Measurements from ENCODE around the gene FAM236C.
"Not testable (repeated sequence)": the region's sequence is repeated elsewhere in the genome, so short reads cannot be mapped to it uniquely, and the experiment has no call there.

Gene FAM236C

DNA sequence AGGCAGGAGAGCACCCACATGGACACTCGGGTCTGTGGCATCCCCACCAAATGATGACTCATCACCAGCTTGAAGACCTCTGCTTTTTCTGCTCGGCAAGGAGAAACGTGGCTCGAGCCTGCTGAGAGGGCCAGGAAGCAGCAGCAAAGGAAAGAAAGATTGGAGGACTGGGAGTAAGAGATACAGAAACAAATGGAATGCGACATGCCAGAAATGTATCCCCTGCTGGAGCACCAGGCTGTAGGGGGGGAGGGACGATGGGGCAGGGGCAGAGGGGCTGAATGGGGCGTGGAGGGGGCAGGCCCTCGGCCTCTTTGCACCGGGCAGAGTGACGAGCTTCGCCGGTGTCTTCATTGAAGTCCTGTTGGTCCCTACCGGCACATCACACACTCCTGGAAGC is at the start of gene FAM236C:
Gene FAM236C, plus strand, starts transcription at position 301 of the 400 bp plus-strand sequence. CDS start 100 bp downstream, outside the sequence.
- not testable (repeated sequence) for DNase-seq

- not testable (repeated sequence) for DNase-seq
Measured at GRCh38 chrX:72882898-72883297, 29.5 kb upstream of the FAM236C start.

GRCh38 chrX:72889740-72890139 is 22.7 kb upstream of the FAM236C start:
- DNase-seq, result not testable (repeated sequence)

GRCh38 chrX:72916096-72916495 is 3.7 kb downstream of the FAM236C start:
- not testable (repeated sequence) for DNase-seq

- DNase-seq, result not testable (repeated sequence)
Measured at GRCh38 chrX:72932283-72932682, 19.9 kb downstream of the FAM236C start.

- DNase-seq, result not testable (repeated sequence)
Measured at GRCh38 chrX:72936455-72936854, 24.0 kb downstream of the FAM236C start.

DNA sequence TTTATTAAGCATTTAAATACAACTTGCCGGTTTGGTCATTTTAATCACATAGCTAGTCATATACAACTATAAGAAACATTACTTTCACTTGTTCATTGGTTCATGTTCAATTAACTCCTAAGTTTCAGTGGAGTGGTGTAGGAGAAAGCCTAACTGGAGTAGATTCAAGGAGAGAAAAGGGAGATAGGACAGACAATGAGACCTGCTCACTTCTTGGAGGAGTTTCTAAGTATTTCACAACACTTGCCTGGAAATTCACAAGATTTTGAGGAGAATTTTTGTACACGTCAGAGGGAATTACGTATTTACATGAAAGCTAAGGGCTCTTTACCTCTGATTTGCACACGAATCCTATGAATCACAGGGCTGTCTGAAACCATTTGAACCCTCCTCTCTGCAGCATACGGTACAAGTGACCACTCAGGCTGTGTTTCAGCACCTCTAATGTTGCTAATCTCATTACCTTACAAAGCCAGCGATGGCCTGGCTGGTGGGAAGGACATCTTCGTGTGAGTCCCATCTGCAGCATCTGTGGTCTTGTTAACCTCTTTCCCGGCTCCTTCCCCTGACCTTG is 24.6 kb downstream of the FAM236C start:
- DNase-seq, result not testable (repeated sequence)

DNA sequence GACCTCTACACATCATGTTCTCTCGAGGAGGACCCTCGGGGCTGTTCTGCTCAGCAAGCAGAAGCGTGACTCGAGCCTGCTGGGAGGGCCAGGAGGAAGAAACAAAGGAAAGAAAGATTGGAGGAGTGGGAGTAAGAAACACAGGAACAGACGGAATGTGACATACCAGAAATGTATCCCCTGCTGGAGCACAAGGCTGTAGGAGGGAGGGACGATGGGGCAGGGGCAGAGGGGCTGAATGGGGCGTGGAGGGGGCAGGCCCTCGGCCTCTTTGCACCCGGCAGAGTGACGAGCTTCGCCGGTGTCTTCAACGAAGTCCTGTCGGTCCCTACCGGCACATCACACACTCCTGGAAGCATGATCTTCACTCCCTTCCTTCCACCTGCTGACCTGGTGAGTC is 25.5 kb downstream of the FAM236C start, which contains the start of gene FAM236A:
Gene FAM236A, plus strand, starts transcription at position 301 of the 400 bp plus-strand sequence. Its CDS starts 57 bp downstream, at position 358.
- DNase-seq, result not testable (repeated sequence)

GRCh38 chrX:72942272-72942671 is 29.9 kb downstream of the FAM236C start:
- DNase-seq, result not testable (repeated sequence)

DNA sequence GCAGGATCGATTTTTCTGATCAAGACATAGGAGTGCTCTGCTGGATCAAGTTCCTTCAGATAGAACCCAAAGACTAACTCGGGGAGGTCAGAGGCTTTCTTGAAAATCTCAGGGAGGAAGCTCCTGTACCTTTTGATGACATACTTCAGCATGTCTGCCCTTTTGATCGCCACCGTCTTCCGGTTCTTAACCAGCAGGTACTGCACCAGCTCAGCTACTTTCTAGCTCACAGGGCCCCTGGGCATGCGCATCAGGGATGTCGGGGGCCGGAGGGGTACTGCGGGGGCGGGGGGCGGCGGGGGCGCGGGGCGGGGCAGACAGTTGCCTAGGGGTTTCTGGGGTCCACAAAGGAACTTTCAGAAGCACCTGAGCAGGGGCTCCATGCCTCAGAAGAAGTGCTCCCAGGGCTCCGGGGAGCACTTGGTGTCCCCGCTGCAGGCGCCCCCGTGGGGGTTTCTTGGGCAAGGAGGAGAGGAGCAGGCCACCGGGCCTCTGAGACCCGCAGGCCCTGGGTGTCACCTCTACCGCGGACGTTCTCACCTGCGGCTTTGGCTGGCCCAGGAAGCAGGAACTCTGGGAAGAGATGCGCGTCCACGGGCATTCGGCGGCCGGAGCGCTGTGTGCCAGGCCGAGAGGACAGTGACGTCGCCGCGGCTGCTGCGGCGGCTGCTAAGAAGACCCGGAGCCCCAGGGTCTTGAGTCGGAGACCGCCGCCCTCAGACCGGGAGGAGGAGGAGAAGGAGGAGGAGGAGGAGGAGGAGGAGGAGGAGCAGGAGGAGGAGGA is 30.8 kb downstream of the FAM236C start:
- not testable (repeated sequence) for DNase-seq

DNA sequence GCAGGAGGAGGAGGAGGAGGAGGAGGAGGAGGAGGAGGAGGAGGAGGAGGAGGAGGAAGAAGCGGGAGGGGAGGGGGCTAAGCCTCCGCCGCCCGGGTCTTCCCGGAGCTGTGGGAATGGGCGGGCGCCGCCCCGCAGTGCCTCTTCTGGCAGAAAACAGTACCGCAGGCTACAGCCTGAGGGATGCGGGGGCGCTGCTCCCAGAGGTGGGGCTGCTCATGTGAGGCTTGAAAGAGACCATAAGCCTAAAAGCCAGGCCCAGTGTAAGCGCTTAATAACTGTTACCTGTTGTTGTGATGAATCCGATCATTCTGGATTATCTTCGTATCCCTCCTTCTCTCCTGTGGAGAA is 31.4 kb downstream of the FAM236C start, which contains the start of gene DMRTC1:
Gene DMRTC1, minus strand, starts transcription at position 19 of the 351 bp plus-strand sequence. CDS start 68,143 bp downstream, outside the sequence.
- not testable (repeated sequence) for DNase-seq

- not testable (repeated sequence) for DNase-seq
Measured at GRCh38 chrX:72959971-72960370, 47.6 kb downstream of the FAM236C start.
